HG02970 (cell line): ENCODE data around the gene SLC38A10.
"Not testable (repeated sequence)": the region's sequence is repeated elsewhere in the genome, so short reads cannot be mapped to it uniquely, and the experiment has no call there.

ENCODE experiments used
- ATAC-seq: cut with Tn5 transposase; IDR thresholded peaks from one replicate; pipeline ENCODE4 v1.9.1; 2021; ENCODE audit warnings: mild to moderate bottlenecking, moderate library complexity, moderate number of reproducible peaks; ENCODE audit not compliant: unreplicated experiment, low FRiP score

SLC38A10 gene

DNA sequence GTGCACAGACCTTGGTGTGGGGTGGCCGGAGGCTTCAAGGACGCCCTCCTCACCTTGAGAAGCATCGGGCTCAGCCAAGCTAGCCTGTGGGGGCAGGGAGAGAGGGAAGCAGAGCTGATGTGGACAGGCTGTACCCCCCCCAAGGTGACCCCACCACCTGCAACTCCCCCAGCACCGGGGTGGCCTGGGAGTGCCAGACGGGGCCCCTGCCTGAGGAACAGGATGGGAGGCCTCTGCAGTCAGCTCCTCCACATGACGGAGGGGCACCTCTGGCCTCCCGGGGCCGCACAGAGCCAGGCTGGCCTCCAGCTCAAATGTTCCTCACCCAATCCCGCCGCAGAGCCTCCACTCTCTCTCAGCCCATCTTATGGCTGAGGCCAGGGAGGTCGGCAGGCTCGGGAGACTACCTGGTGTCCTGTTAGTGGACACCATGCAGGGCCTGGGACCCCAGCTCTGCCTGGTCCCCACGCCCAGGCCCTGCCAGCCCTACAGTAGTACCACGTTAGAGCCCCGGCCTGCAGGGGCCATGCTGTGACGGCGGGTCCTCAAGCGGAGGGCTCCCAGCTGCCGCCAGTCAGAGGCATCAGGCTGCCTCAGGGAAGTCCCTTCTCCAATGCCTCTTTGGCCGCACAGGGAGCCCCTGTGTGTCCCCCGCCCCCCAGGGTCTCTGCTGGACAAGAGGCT, 19.4 kb upstream of the SLC38A10 start:
- no peak for ATAC-seq

DNA sequence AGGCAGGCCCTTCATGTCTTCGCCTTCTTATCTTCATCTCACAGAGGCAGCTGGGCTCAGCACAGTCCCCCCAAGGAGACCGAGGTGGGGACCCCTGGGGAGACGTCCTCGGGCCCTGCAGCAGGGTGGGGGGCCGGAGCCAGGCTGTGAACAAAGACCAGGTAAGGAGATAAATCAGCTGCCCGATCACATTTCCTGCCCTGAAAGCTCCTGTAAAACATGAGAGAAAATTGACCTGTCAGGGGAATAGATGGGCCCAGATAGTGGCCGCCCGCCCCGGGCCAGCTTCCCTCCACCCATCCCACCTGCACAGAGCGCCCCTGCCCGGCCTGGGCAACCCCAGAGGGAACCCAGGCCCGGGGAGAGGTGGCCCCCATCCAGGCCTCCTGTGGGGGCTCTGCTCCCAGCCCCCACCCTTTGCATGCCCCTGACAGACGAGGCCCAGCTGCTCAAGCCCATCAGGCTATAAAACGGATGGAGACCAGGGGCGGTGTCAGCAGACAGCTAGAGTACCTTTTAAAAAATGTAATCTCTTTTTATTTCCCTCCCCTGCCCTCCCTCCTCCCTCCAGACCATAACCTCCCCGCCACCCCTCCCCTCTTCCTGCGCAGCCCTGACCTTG, 18.8 kb upstream of the SLC38A10 start:
- ATAC-seq = no peak

DNA sequence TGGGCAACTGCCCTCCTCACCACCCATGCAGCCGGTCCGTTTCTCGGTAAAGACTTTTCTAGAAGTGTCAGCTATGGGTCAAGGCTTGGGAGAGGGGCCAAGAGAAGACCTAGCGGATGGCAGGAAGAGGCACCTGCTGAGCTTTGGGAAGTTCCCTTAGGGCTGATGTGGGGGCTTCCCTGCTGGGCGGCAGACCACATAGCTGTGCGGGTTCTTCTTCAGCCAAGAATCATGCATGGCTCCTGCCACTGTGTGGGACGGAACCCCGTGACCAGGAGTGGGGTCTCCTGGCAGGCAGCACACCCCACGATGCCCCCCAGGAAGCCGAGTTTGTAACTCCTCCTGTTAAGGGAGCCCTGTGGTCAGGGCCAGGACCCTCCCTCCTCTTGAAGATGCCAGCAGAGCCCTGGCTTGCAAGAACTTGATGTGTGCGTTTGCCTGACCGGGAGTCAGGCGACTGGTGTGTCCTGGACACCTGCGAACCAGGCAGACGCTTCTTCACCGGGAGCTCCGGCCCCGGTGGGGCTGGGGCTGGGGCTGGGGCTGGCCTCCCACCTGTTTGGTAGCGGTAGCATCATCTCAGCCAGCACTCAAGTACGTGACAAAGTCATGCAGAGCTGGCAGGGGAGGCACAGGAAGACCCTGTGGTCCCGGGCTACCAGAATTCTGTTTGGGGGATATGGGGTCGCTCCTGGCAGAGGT, 17.7 kb upstream of the SLC38A10 start:
- no peak for ATAC-seq

DNA sequence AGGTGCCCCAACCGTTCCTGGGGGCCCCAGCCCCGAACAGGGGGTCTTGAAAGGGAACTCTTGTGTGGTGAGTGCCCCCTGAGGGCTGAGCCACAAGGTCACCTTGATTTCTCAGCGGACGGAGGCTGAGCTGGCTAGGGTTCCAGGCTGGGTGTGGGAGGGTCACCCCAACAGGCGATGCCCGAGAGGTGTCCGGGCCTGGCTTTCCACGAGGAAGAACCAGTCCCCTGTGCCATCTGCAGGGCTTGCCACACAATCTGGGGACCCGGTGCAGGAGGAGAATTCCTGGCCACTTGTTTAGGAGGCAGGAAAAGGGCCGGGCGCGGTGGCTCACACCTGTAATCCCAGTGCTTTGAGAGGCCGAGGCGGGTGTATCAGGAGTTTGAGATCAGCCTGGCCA, 16.8 kb upstream of the SLC38A10 start:
- ATAC-seq = no peak

DNA sequence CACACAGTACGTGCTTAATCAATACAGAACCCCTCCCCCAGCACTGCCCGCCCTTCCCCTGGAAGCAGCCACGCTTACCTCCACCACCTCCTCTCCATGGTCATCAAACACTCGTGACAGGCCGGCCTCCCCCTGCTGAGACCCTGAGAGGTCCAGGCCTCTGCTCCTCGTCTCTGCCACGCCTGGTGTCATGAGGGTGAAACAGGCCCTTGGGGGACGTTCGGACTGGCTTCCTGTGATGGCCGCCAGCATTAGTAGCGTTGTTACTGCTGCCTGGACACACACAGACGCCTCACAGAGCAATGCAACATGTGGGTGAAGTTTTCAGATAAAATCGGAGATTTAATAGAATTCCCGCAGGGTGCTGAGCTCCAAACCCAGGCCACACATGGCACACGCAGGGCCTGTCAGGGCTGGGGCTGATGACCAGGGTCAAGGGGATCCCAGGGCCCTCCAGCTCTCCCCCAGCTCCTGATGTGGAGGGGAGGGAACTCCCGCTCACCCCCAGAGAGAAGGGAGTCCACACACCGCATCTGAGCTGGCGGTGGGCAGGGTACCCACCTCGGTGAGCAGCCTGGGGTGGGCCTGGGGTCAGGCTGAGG, 15.9 kb upstream of the SLC38A10 start:
- no peak for ATAC-seq

DNA sequence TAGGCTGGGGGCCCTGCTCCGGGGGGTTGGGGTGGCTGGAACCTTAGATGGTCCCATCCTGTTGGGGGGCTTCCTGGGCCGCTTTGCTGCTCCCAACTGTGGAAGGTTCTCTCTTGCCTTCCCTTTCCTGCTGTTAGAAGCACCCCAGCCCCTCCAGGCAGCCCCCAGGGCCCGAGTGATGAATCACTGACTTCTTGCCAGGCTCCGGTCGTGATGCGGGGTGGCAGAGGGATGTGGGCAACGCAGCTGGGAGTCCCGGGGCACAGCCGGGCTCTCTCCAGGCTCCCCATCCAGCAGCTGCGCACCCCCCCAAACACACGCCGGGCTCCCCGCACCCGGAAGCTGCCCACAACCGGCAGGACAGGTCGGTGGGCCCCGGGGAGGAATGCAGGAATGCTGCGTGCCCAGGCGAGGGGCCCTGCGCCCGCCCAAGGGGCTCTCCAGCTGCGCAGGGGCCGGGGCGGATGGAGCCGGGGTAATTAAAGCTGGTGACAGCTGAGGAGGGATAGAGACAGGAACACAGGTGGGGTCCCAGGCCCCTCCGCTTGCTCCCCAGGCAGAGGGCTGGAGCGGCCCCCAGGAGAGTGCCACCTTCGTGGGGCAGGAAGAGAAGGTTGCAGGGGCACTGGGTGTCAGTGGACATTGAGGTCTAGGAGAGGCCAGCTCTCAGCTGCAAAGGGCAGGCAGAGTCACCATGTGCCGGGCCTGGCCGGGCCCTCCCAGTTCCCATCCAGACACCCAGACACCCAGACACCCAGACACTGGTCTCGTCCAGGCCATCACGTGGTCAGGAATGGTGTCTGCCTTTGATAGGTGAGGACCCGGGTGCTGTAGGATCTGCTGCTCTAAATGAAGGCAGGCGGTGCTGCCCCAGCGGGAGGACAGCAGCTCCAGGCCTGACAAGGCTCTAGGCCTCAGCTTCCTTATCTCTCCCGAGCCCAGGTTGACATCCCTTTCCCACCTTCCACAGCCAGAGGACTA, 15.0 kb upstream of the SLC38A10 start:
- no peak for ATAC-seq

DNA sequence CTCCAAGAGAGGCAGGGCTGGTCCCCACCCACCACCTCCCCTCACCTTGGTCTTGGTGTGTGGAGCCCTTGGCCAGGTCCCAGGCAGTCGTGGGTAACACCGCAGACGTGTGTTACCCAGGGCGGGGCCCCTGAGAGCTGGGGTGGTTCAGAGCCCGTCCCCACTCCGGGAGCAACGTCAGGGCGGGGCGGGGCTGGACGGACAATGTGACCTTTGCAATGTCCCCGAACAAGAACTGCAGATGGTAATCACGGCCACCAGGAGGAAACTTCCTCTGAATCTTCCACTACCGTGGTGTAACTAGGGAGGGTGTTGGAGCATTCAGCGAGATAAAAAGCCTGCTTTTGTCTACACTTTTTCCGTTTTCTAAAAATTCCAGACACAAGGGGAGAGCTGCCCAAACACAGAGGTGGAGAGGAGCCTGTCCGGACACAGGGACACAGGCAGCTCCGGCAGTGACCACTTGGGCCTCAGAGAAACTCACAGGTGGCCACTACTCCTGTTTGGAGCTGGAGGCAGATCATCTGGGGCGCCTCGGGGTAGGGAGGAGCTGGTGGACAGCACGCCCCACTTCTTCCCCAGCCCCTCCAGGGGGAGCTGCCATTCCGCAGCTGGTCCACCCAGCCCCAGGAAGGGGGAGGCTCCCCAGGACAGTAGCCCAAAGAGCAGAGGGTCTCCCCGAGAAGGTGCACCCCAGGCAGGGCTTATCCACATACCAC, 14.2 kb upstream of the SLC38A10 start:
- ATAC-seq = no peak

DNA sequence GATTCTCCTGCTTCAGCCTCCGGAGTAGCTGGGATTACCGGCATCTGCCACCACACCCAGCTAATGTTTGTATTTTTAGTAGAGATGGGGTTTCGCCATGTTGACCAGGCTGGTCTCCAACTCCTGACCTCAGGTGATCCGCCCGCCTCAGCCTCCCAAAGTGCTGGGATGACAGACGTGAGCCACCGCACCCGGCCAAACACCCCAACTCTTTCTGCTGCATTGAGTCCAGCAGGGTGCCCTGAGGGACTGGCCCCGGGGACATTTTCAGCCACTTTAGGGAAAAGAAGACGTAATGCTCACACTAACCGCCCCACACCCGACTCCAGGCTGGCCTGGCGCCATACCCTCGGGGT, 13.7 kb upstream of the SLC38A10 start:
- ATAC-seq = not testable (repeated sequence)

DNA sequence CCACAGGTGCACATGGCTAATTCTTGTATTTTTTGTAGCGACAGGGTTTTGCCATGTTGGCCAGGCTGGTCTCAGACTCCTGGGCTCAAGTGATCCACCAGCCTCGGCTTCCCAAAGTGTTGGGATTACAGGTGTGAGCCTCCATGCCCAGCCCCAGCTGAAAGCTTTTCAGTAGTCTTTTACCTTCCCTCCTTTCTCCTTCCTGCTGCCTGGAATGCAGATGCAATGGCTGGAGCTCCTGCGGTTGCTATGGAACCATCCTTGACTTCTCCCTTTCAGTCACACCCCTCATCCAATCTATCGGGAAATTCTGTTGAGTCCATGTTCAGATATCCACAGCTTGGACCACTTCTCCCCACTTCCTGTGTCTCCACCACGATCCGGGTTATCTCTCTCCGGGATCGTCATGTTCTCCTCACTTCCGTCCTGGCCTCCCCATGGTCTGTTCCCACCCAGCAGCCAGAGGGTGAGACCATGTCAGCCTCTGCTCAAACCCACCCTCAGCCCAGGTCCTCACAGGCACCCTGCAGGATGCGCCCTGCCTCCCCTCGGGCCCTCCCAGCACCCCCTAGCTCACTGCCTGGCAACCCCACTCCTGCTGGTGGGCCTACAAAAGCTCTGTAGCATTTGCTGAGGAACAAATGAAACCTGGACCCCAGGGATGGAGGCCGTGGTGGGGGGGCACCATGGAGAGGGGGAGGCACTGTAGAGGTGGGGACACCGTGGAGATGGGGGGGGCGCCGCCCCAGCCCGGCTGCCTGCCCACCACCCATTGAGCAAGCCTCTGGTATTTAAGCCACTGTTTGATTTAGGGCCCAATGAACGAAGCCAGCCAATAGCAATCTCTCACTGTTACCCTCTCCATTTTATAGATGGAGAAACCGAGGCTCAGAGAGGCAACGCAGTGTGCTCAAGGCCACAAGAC, 12.8 kb upstream of the SLC38A10 start:
- ATAC-seq = no peak

DNA sequence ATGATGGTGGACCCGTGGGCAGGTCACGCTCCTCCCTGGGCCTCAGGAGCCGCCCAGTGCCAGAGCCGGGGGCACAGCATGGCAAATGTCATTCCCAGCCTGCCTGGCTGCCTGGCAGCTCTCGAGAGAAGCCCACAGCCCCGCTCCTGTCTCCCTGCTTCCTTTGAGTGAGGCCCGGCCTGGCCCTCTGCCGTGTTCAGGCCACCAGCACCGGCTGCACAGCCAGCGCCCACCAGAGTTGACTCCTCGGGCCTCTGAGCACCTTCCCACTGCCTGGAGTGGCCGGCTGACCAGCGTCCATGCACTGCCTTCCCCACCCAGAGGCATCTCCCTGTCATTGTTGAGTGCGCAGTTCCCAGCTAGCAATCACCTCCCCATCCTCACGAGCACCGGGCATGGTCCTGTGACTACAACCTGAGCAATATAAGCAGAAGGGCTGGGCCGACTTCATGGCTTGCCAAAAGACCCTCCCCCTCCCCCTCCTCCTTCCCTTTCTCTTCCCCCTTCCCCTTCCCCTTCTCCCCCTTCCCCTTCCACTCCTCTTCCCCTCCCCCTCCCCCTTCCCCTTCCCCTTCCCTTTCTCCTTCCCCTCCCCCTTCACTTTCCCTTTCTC, 11.9 kb upstream of the SLC38A10 start:
- no peak for ATAC-seq

DNA sequence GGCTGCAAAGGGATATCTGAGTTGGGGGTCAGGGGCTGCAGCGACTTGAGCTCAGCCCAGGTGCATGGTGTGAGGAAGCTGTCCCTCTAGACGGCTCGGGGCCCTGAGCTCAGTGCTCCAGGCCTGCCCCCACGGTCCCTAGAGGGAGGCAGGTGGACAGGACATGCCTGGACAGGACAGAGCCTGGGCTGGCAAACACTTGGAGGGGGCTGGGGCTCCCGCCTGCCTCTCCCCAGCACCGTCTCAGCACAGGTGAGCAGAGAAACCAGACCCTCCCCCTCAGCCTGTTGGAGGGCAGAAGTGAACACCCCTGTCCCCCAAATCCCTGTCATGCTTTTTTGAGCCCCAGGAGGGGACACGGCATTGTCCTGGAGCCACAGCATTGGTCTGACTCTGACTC, 11.4 kb upstream of the SLC38A10 start:
- ATAC-seq = no peak

DNA sequence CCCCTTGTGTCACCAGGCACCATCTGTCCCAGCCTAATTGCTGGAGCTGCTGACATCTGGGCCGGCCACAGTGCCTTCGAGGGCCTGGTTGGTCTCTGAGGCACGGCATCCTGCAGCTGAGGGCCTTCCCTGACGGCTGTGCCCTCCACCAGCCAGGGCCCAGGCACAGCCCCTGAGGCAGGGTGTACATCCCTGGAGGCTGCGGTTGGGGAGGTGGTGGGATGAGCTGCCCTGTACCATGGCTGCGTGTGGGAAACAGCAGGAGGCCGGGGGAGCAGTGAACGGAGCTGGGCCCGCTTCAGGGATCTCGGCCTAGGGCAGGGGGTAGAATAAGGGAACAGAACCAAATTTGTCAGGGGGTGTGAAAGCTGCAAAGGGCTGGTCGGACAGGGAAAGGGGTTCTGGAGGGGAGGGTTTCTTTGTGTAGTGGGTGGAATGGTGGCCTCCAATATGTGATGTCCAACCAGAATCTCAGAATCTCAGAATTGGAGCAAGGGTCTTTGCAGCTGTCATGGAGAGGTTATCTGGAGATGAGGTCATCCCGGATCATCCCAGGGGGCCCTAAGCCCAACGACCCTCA, 10.0 kb upstream of the SLC38A10 start:
- ATAC-seq = no peak

DNA sequence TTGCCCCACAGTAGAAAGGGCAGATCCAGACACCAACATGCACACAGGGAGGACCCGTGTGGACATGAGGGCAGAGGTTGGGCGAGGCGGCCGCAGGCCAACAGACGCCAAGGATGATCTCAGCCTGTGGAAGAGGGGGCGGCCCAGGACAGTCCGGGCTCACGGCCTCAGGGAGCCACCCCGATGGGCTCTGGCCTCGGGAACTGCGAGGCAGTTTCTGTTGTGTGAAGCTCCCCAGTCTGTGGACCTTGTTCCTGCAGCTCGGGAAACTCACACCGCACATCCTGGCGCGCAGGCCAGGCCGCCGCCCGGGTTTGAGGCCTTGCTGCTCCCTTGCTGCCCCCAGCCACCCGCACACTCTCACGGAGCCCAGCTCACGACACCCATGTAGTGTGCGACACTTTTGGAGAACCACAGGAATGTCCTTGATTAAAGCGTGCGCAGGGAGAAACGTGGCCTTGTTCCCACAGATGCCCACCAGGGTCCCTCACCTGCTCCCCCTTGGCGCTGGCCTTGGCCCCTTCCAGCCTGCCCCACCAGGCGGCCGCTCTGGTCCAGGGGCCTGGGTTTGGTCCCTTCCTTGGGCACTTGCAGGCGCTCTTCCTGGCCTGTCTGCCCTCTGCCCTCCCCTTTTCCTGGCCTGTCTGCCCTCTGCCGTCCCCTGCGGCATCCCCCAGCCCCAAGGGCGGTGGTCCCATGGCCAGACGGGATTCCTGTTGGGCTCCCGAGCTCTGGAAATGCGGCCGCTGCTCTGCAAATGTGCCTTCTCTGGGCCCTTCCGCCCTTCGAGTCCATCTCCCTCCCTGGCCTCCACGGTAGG, 9.3 kb upstream of the SLC38A10 start:
- no peak for ATAC-seq

DNA sequence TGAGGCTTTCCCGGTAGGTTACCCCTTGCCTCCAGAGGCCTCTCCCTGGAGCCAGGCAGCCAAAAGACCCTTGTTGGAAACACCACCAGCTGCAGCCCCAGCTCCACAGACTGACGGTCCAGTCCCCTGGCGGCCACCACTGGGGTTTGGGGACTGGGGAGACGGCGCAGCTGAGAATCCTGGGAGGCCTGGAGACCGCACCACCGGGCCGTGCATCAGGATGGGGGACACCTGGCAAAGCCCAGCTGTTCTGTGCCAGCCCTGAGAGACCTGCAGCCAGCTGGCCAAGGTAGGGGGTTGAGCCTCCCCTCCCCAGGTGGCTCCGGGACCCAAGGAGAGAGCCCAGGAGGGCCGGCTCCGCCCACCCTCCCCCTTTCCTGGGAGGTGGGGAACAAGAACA, 8.3 kb upstream of the SLC38A10 start:
- ATAC-seq = no peak

DNA sequence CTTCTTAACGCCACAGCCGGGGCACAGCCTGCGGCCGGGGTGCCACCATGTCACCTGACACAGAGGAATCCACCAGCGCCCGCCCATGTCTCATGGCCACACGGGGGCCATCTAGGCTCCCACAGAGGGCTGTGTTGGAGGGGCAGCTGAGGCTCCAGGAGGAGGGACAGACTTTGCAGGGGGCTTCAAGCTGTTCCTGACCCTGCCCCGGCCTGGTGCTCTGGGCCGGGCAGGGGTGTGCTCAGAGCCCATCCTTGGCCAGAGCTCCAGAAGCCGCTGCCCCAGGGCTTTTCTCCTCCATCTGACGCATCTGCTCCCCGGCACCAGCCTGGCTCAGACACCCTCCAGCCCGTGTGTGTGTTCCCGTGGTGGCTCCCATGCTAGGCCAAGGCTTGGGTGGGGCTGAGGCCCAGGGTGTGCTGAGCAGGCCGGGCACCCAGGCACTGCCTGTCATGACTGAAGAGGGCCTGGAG, 7.8 kb upstream of the SLC38A10 start:
- no peak for ATAC-seq

DNA sequence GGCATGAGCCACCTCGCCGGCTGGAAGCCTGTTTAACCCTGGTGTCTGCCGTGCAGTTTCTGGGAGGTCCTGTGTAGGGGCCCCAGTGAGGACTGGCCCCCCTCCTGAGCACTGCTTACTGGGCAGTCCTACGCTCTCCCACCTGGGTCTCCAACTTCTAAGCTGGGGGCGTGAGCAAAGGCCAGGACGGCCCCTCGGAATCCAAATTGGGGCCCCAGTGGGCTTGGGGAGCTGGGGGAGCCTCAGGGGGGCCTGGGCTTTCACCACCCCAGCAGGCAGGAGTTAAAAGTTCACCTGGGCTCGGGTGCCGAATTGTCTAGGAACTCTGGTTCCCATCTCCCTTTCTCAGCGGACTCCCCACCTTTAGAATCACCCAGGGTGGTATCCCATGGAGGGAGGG, 7.2 kb upstream of the SLC38A10 start:
- no peak for ATAC-seq
